AML-193 (cell line): ENCODE data around the gene CERS3.

ENCODE experiments used
- DNase-seq, 2 experiments: peaks; one replicate each; lab custom pipeline; 2025; lab: John Stamatoyannopoulos, UW

The CERS3 gene

GRCh38 chr15:100383302-100384107, 145.2 kb downstream of the CERS3 start:
- DNase-seq = peak; percentile 25 to 52

- DNase-seq = no peak
Measured at GRCh38 chr15:100373942-100374341, 154.8 kb downstream of the CERS3 start.

GRCh38 chr15:100373120-100373896, 155.4 kb downstream of the CERS3 start:
- no peak for DNase-seq

GRCh38 chr15:100372739-100373119, 156.0 kb downstream of the CERS3 start:
- no peak for DNase-seq

GRCh38 chr15:100355342-100355741, 173.4 kb downstream of the CERS3 start:
- no peak for DNase-seq

- peak; percentile 9 to 38 for DNase-seq
Measured at GRCh38 chr15:100353449-100353848, 175.3 kb downstream of the CERS3 start.

- DNase-seq = peak; percentile 64 to 72
Measured at GRCh38 chr15:100350434-100351226, 178.1 kb downstream of the CERS3 start.
